H1 (cell line): Measurements from ENCODE around the gene GALNT12. TPM values are rescaled to one million over a fixed set of nuclear protein-coding genes. Genes with fewer than 3 reads are reported as not detected.

ENCODE experiments used
- CTCF ChIA-PET: fragments of 300-600 bp; sonication (Branson Sonifier 250); formaldehyde crosslinking; loops from one replicate; lab custom pipeline; 2021; ENCODE audit not compliant: partially characterized antibody; lab: Charles Lee
- POLR2A ChIA-PET: fragments of 300-600 bp; sonication (Branson Sonifier 250); formaldehyde crosslinking; loops from one replicate; lab custom pipeline; 2021; ENCODE audit warnings: inconsistent platforms; ENCODE audit not compliant: partially characterized antibody; lab: Charles Lee
- DNase-seq, 2 experiments: peaks; one replicate each; pipeline versions ENCODE4 v3.0.0 to v3.0.0-alpha.2; 2010 to 2022; ENCODE audit warnings: low spot score in 2 of 2, low read depth in 1 of 2, mixed read lengths in 1 of 2
- FAIRE-seq: peaks from 2 replicates; lab custom pipeline; 2011; peaks lifted over from hg19 to GRCh38; lab: Jason Lieb, UNC
- H2AFZ ChIP-seq: 2 replicates; pipeline ENCODE4 v1.8.1; 2012; ENCODE audit warnings: low read length, inconsistent platforms
- H2AK5ac ChIP-seq: 2 replicates; pipeline ENCODE4 v1.6.1; 2013; ENCODE audit warnings: low read depth, low read length
- H2BK120ac ChIP-seq: replicated peaks from 2 replicates; pipeline ENCODE3; 2013; ENCODE audit warnings: low read depth, low read length, inconsistent platforms
- H2BK12ac ChIP-seq: 2 replicates; pipeline ENCODE4 v1.6.1; 2013; ENCODE audit warnings: low read depth, low read length
- H2BK15ac ChIP-seq: 2 replicates; pipeline ENCODE4 v1.6.1; 2013; ENCODE audit warnings: low read length
- H2BK20ac ChIP-seq: 2 replicates; pipeline ENCODE4 v1.6.1; 2013; ENCODE audit warnings: low read length
- H2BK5ac ChIP-seq: 2 replicates; pipeline ENCODE4 v1.6.1; 2013; ENCODE audit warnings: low read depth, low read length
- H3K14ac ChIP-seq: 2 replicates; pipeline ENCODE4 v1.6.1; 2013; ENCODE audit warnings: inconsistent platforms; ENCODE audit not compliant: insufficient read length
- H3K18ac ChIP-seq: 2 replicates; pipeline ENCODE4 v1.6.1; 2013; ENCODE audit warnings: low read length; ENCODE audit errors: extremely low read depth
- H3K23ac ChIP-seq: 2 replicates; pipeline ENCODE4 v1.6.1; 2013; ENCODE audit warnings: inconsistent platforms; ENCODE audit not compliant: insufficient read length
- H3K23me2 ChIP-seq: 2 replicates; pipeline ENCODE4 v1.6.1; 2013; ENCODE audit warnings: low read depth, low read length
- H3K27ac ChIP-seq: 2 replicates; pipeline ENCODE4 v1.6.1; 2011; ENCODE audit warnings: low read depth, low read length, inconsistent platforms
- H3K27me3 ChIP-seq, 4 experiments: replicated peaks in 1 of 4; 1 replicate in 1 of 4; 2 replicates in 3 of 4; pipeline versions ENCODE4 v1.6.1 to v1.8.1; 2011 to 2013; ENCODE audit warnings: low read length in 3 of 4, mild to moderate bottlenecking in 3 of 4, inconsistent platforms in 2 of 4, mixed read lengths in 2 of 4, moderate library complexity in 1 of 4; ENCODE audit not compliant: control insufficient read depth in 3 of 4, insufficient read depth in 3 of 4; ENCODE audit errors: extremely low read depth in 1 of 4
- H3K36me3 ChIP-seq, 4 experiments: 2 replicates each; pipeline versions ENCODE4 v1.6.1 to v1.8.1; 2011 to 2013; ENCODE audit warnings: mild to moderate bottlenecking in 4 of 4, low read length in 3 of 4, moderate library complexity in 2 of 4, control low read depth in 1 of 4, inconsistent platforms in 1 of 4; ENCODE audit not compliant: insufficient read depth in 4 of 4, control insufficient read depth in 2 of 4
- H3K4ac ChIP-seq: replicated peaks from 2 replicates; pipeline ENCODE3; 2013; ENCODE audit warnings: low read length, low read depth, mixed read lengths, inconsistent platforms; ENCODE audit not compliant: insufficient read length
- H3K4me1 ChIP-seq, 4 experiments: replicated peaks in 1 of 4; 1 replicate in 1 of 4; 2 replicates in 3 of 4; pipeline versions ENCODE4 v1.6.1 to v1.8.1; 2011 to 2013; ENCODE audit warnings: low read length in 3 of 4, inconsistent platforms in 2 of 4, mixed read lengths in 1 of 4; ENCODE audit not compliant: insufficient read depth in 4 of 4, control insufficient read depth in 3 of 4
- H3K4me2 ChIP-seq, 2 experiments: 2 replicates each; pipeline versions ENCODE4 v1.6.1 to v1.8.1; 2011 to 2013; ENCODE audit warnings: low read depth in 2 of 2, low read length in 2 of 2, control low read depth in 1 of 2, inconsistent platforms in 1 of 2, mild to moderate bottlenecking in 1 of 2; ENCODE audit not compliant: insufficient read depth in 1 of 2
- H3K4me3 ChIP-seq, 4 experiments: fragments of 200-600, 300-600 bp in 1 of 4; sonication (generic), shearing (Covaris generic), sonication (Bioruptor Twin) in 1 of 4; 2 replicates each; pipeline versions ENCODE4 v1.5.1 to v1.8.1; 2011 to 2016; ENCODE audit warnings: low read length in 4 of 4, low read depth in 3 of 4, control low read depth in 2 of 4, inconsistent platforms in 2 of 4, mild to moderate bottlenecking in 2 of 4, mixed read lengths in 1 of 4, moderate library complexity in 1 of 4; ENCODE audit not compliant: insufficient read depth in 2 of 4; ENCODE audit errors: extremely low read depth in 1 of 4
- H3K56ac ChIP-seq: replicated peaks from 2 replicates; pipeline ENCODE3; 2013; ENCODE audit warnings: low read depth, mild to moderate bottlenecking, mixed read lengths, low read length, inconsistent platforms; ENCODE audit not compliant: insufficient read length
- H3K79me1 ChIP-seq: 2 replicates; pipeline ENCODE4 v1.6.1; 2013; ENCODE audit warnings: low read depth, low read length, control low read depth
- H3K79me2 ChIP-seq, 2 experiments: 2 replicates each; pipeline versions ENCODE4 v1.6.1 to v1.8.1; 2012 to 2013; ENCODE audit warnings: low read length in 2 of 2, mild to moderate bottlenecking in 2 of 2, inconsistent platforms in 1 of 2; ENCODE audit not compliant: insufficient read depth in 2 of 2, control insufficient read depth in 1 of 2
- H3K9ac ChIP-seq, 4 experiments: replicated peaks in 1 of 4; 1 replicate in 1 of 4; 2 replicates in 3 of 4; pipeline versions ENCODE4 v1.6.1 to v1.8.1; 2011 to 2013; ENCODE audit warnings: low read depth in 3 of 4, low read length in 3 of 4, control low read depth in 2 of 4, mild to moderate bottlenecking in 2 of 4, moderate library complexity in 2 of 4, inconsistent platforms in 1 of 4; ENCODE audit errors: extremely low read depth in 1 of 4
- H3K9me3 ChIP-seq, 2 experiments: 2 replicates each; pipeline versions ENCODE4 v1.6.1 to v1.8.1; 2012 to 2013; ENCODE audit warnings: mild to moderate bottlenecking in 2 of 2, moderate library complexity in 2 of 2, control low read depth in 1 of 2, inconsistent platforms in 1 of 2, low read depth in 1 of 2, low read length in 1 of 2, mixed read lengths in 1 of 2; ENCODE audit not compliant: insufficient read depth in 2 of 2
- H4K20me1 ChIP-seq, 2 experiments: replicated peaks in 1 of 2; 2 replicates each; pipeline versions ENCODE3 to v1.8.1; 2011 to 2013; ENCODE audit warnings: inconsistent platforms in 2 of 2, low read length in 2 of 2, mild to moderate bottlenecking in 1 of 2; ENCODE audit not compliant: insufficient read depth in 2 of 2, control insufficient read depth in 1 of 2
- H4K5ac ChIP-seq: 2 replicates; pipeline ENCODE4 v1.6.1; 2013; ENCODE audit warnings: low read length, low read depth, mixed read lengths, inconsistent platforms; ENCODE audit not compliant: insufficient read length
- H4K8ac ChIP-seq: 2 replicates; pipeline ENCODE4 v1.8.0; 2013; ENCODE audit warnings: mild to moderate bottlenecking, moderate library complexity, low read length, inconsistent platforms; ENCODE audit not compliant: insufficient read depth; ENCODE audit errors: extremely low read depth
- H4K91ac ChIP-seq: replicated peaks from 2 replicates; pipeline ENCODE3; 2013; ENCODE audit warnings: low read length, mixed read lengths, inconsistent platforms; ENCODE audit not compliant: insufficient read length
- ASH2L ChIP-seq: fragments of 200-600, 300-600 bp; sonication (generic); IDR thresholded peaks from one replicate; pipeline ENCODE4 v1.7.1; 2017; ENCODE audit warnings: low read length
- PHF8 ChIP-seq: fragments of 200-600 bp; sonication (generic); conservative IDR thresholded peaks from 2 replicates; pipeline ENCODE4 v1.7.1; 2012; ENCODE audit warnings: low read depth, mild to moderate bottlenecking, inconsistent platforms, low read length, moderate library complexity
- RFX5 ChIP-seq: IDR thresholded peaks from 2 replicates; pipeline ENCODE4 v1.6.1; 2011; ENCODE audit warnings: low read depth, low read length, improper control_type of control experiment, borderline replicate concordance
- SUZ12 ChIP-seq: fragments of 200-600 bp; sonication (generic); IDR thresholded peaks from 2 replicates; pipeline ENCODE4 v1.6.1; 2012; ENCODE audit warnings: mild to moderate bottlenecking, inconsistent platforms, low read length, moderate library complexity, mixed read lengths
- WGBS, 2 experiments: shearing (Covaris generic) in 1 of 2; methylation state at CpG; one replicate each; pipeline versions ENCODE4 v1.1.6 to v1.1.7; 2013 to 2015; ENCODE audit warnings: low lambda C conversion rate in 2 of 2, mixed read lengths in 2 of 2, inconsistent platforms in 1 of 2, low coverage in 1 of 2, missing lambda C conversion rate in 1 of 2; ENCODE audit not compliant: insufficient replicate concordance in 2 of 2, insufficient coverage in 1 of 2, insufficient read length in 1 of 2; ENCODE audit errors: extremely low coverage in 1 of 2, missing lambda C conversion rate in 1 of 2; 5-methylcytosine and 5-hydroxymethylcytosine counted together
- polyA plus RNA-seq, 7 experiments: library from polyadenylated mRNA; depleted of rRNA in 3 of 7; stranded (reverse) in 5 of 7; unstranded in 2 of 7; fragments of >200 nt in 5 of 7; fragments of 200-250 nt in 2 of 7; gene quantifications; 1 replicate in 5 of 7; 2 replicates in 1 of 7; 4 replicates in 1 of 7; pipeline versions ENCODE4 v1.2.1 to v1.2.3, GENCODE V29; 2011 to 2013; ENCODE audit warnings: missing spikeins in 2 of 7, mixed read lengths in 2 of 7
- total RNA-seq: library from RNA; stranded (reverse); fragmentation: NEBNext Ultra II Directional; extraction: Animal tissue kit (Norgen Biotek cat#: 25700); gene quantifications from 2 replicates; pipeline ENCODE4 v1.2.1, GENCODE V29; 2021
- TF ChIP-seq, protein P1 (sequence below): IDR thresholded peaks from 2 replicates; pipeline ENCODE4 v1.6.1; 2012; ENCODE audit warnings: inconsistent platforms
- TF ChIP-seq, protein P2 (sequence below): IDR thresholded peaks from 2 replicates; pipeline ENCODE4 v1.6.1; 2012; ENCODE audit warnings: inconsistent platforms

Gene GALNT12
- total and polyA plus RNA-seq, 2 of the 8 experiments (the other 6 are each of a cell fraction or from before 2014, with no cell fraction given), result 16.2 to 19.6 TPM

DNA sequence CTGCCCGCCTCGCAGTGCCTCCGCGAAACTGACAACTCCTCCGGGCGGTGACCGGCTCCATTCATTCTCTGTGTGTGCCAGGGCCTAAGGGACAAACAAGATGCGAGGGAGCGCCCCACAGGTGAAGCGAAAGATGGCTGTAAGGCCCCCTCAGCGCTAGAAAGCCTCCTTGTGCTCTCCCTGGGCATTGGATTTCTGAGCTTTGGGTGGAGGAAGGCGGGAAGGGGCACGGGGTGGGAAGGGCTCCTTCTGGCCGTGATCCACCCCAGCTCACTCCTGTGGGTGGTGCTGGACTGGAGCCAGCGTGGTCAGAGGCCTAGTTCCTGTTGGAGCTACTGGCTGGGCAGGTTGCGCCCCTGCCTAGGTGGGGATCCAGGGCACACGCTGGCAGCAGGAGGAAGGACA, 943 bp downstream of the GALNT12 start:
- H3K36me3 ChIP-seq, result no peaks in the 10 kb centered on the region

More for the DNA sequence above, 943 bp downstream of the GALNT12 start:
- Histone ChIP-seq H2AK5ac (no peak overlapping the region; the same call in 1 of the 2 replicates), H2BK5ac (no peak overlapping the region), H2BK20ac (no peak overlapping the region), H3K9me3 (no peaks in the 10 kb centered on the region), H3K18ac (peak overlapping the region; percentile 4; the same call in 1 of the 2 replicates), H3K27me3 (peaks cover 0 to 5% (median 2%) of the 10 kb centered on the region in 4 experiments; a peak in 2 of 7 replicates), H4K20me1 (no peaks in the 10 kb centered on the region), H3K56ac (no peak overlapping the region), H3K27ac (no peak overlapping the region), H4K8ac (no peak overlapping the region), H4K5ac (no peak overlapping the region), H3K4me3 (peak overlapping the region; percentile 38 to 67 (median 59)), H3K23ac (no peak overlapping the region), H3K79me1 (no peaks in the 10 kb centered on the region), H3K23me2 (peaks cover 7% of the 10 kb centered on the region; the same call in 1 of the 2 replicates), H2BK120ac (no peak overlapping the region), H2BK12ac (no peak overlapping the region), H2BK15ac (peak overlapping the region; percentile 19; the same call in 1 of the 2 replicates), H3K14ac (no peak overlapping the region), H3K4me1 (peaks cover 5 to 19% (median 14%) of the 10 kb centered on the region in 4 experiments), H3K79me2 (no peaks in the 10 kb centered on the region), H2AFZ (no peak overlapping the region), H3K4ac (no peak overlapping the region)
- CTCF ChIA-PET, result interaction anchor here (0.7 to 5.6 kb wide), 7 partner anchors 16 to 193 kb away, joined by 3 to 28 read pairs (median 3); no protein-coding TSS in a partner anchor
- POLR2A ChIA-PET, result interaction anchor here (0.7 to 1.2 kb wide), 2 partner anchors 17 to 35 kb away, joined by 4 read pairs; no protein-coding TSS in a partner anchor
- WGBS, 2 experiments, result 43% methylated on average over 16 of the region's 17 CpGs; no CpG with 5 or more reads in 1 of the 2 experiments
- FAIRE-seq, result no peak
- no peak for TF ChIP-seq RFX5
- 0 out of 2 replicates have a peak, but pooled peaks have one; percentile 25 for TF ChIP-seq SUZ12
- TF ChIP-seq PHF8, result no peak
- TF ChIP-seq ASH2L, result no peak
- TF ChIP-seq, protein P1, sequence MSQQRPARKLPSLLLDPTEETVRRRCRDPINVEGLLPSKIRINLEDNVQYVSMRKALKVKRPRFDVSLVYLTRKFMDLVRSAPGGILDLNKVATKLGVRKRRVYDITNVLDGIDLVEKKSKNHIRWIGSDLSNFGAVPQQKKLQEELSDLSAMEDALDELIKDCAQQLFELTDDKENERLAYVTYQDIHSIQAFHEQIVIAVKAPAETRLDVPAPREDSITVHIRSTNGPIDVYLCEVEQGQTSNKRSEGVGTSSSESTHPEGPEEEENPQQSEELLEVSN, result peak; percentile 80
- TF ChIP-seq, protein P2, sequence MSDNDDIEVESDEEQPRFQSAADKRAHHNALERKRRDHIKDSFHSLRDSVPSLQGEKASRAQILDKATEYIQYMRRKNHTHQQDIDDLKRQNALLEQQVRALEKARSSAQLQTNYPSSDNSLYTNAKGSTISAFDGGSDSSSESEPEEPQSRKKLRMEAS, result peak; percentile 22; the same call in 1 of the 2 replicates
- TF ChIP-seq, all 59 proteins: peak for 3
- Histone ChIP-seq H3K4me2 (peak overlapping the region; percentile 66 to 78), H4K91ac (no peak overlapping the region), H3K9ac (no peak overlapping the region)
- DNase-seq, result peak in 1 of 2 experiments; percentile 49
